Vagina (tissue), 2 donors: ENCODE data around the gene UNC45A.

Experiments
- POLR2A ChIP-seq, 2 donors: fragments of 450-650 bp; IDR thresholded peaks; one replicate each; pipeline ENCODE4 v1.6.1; 2017; ENCODE audit warnings: antibody characterized with exemption in 2 of 2, mild to moderate bottlenecking in 2 of 2, moderate library complexity in 2 of 2
- POLR2AphosphoS5 ChIP-seq, 2 donors: sonication (generic); formaldehyde crosslinking; IDR thresholded peaks; one replicate each; pipeline ENCODE4 v1.9.0; 2017; ENCODE audit warnings: antibody characterized with exemption in 2 of 2, mild to moderate bottlenecking in 2 of 2, low read depth in 1 of 2; ENCODE audit not compliant: insufficient read depth in 1 of 2
- TF ChIP-seq, protein P1 (sequence below), 3 experiments: fragments of 450-650 bp in 2 of 3; fragments of 200-600 bp in 1 of 3; sonication (generic) in 1 of 3; IDR thresholded peaks; one replicate each; pipeline ENCODE4 v1.5.1; 2017 to 2019; ENCODE audit warnings: antibody characterized with exemption in 3 of 3, mild to moderate bottlenecking in 2 of 3, moderate library complexity in 2 of 3

DNA sequence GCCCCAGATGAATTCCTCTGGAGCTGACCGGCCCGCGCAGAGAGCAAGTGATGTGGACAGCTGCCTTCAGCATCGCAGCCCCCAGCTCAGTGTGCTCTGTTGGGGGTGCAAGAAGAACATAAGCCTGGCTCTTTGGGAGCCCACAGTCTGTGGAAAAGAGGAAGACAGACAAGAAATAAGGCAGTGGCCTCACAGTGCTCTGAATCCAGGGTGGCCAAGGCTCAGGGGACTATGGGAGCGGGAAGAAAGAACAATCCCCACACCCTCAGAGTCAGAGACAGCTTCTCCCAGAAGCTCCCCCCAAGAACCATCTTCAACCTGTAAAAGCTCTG is 2.5 kb upstream of the UNC45A start:
- TF ChIP-seq, protein P1, sequence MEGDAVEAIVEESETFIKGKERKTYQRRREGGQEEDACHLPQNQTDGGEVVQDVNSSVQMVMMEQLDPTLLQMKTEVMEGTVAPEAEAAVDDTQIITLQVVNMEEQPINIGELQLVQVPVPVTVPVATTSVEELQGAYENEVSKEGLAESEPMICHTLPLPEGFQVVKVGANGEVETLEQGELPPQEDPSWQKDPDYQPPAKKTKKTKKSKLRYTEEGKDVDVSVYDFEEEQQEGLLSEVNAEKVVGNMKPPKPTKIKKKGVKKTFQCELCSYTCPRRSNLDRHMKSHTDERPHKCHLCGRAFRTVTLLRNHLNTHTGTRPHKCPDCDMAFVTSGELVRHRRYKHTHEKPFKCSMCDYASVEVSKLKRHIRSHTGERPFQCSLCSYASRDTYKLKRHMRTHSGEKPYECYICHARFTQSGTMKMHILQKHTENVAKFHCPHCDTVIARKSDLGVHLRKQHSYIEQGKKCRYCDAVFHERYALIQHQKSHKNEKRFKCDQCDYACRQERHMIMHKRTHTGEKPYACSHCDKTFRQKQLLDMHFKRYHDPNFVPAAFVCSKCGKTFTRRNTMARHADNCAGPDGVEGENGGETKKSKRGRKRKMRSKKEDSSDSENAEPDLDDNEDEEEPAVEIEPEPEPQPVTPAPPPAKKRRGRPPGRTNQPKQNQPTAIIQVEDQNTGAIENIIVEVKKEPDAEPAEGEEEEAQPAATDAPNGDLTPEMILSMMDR (IDR thresholded peaks at IDR 0.05): no peak
- no peak for TF ChIP-seq POLR2A (IDR thresholded peaks at IDR 0.05)
- no peak for TF ChIP-seq POLR2AphosphoS5 (IDR thresholded peaks at IDR 0.05; ENCODE audit: insufficient read depth in 1 of 2, low read depth in 1 of 2)
